Activated naive CD8-positive, alpha-beta T cell treated with anti-CD3 and anti-CD28 coated beads, Interleukin-2, amount 50 U/mL, for 24 hours (primary cell): ENCODE measurements around the gene KCNE4.

Experiments
- ATAC-seq: fragments of 150-1000 bp; cut with Tn5 transposase; one replicate; pipeline ENCODE4 v1.10.0; 2021
- DNase-seq: peaks from one replicate; pipeline ENCODE4 v3.0.0; 2021
- H3K27ac Mint-ChIP-seq: one replicate; pipeline ENCODE4 v1.8.0; 2021; ENCODE audit warnings: mild to moderate bottlenecking, mixed read lengths
- H3K27me3 Mint-ChIP-seq: one replicate; pipeline ENCODE4 v1.8.0; 2021; ENCODE audit warnings: mixed read lengths
- H3K36me3 Mint-ChIP-seq: one replicate; pipeline ENCODE4 v1.8.0; 2021; ENCODE audit warnings: low read depth, mixed read lengths
- H3K4me1 Mint-ChIP-seq: one replicate; pipeline ENCODE4 v1.8.0; 2021; ENCODE audit warnings: mixed read lengths
- H3K4me3 Mint-ChIP-seq: one replicate; pipeline ENCODE4 v1.8.0; 2021; ENCODE audit warnings: mild to moderate bottlenecking, moderate library complexity, mixed read lengths
- H3K9me3 Mint-ChIP-seq: one replicate; pipeline ENCODE4 v1.8.0; 2021; ENCODE audit warnings: mixed read lengths

KCNE4 gene

GRCh38 chr2:223097888-223098383, 45.9 kb downstream of the KCNE4 start:
- H3K36me3 Mint-ChIP-seq: no peaks in the 10 kb centered on the region
- no peak overlapping the region for H3K4me3 Mint-ChIP-seq
- DNase-seq (no peak), ATAC-seq (no peak)
- H3K9me3 Mint-ChIP-seq: no peaks in the 10 kb centered on the region
- no peak overlapping the region for H3K27ac Mint-ChIP-seq
- no peaks in the 10 kb centered on the region for H3K27me3 Mint-ChIP-seq
- no peaks in the 10 kb centered on the region for H3K4me1 Mint-ChIP-seq

- ATAC-seq: no peak
- Mint-ChIP-seq H3K4me1 (no peaks in the 10 kb centered on the region), H3K4me3 (no peak overlapping the region)
Observed at GRCh38 chr2:223099561-223099960, 47.6 kb downstream of the KCNE4 start.

GRCh38 chr2:223100061-223100511, 48.1 kb downstream of the KCNE4 start:
- no peak for DNase-seq
- H3K27ac Mint-ChIP-seq: no peak overlapping the region
- H3K4me1 Mint-ChIP-seq: no peaks in the 10 kb centered on the region
- no peaks in the 10 kb centered on the region for H3K36me3 Mint-ChIP-seq
- no peaks in the 10 kb centered on the region for H3K27me3 Mint-ChIP-seq
- ATAC-seq: no peak
- H3K9me3 Mint-ChIP-seq: no peaks in the 10 kb centered on the region
- no peak overlapping the region for H3K4me3 Mint-ChIP-seq

More at GRCh38 chr2:223099561-223099960, 47.6 kb downstream of the KCNE4 start:
- Mint-ChIP-seq H3K27me3 (no peaks in the 10 kb centered on the region), H3K9me3 (no peaks in the 10 kb centered on the region), H3K27ac (no peak overlapping the region), H3K36me3 (no peaks in the 10 kb centered on the region)
- no peak for DNase-seq

GRCh38 chr2:223101340-223102039, 49.5 kb downstream of the KCNE4 start:
- ATAC-seq: no peak
- no peak overlapping the region for H3K4me3 Mint-ChIP-seq
- DNase-seq: no peak
- H3K27ac Mint-ChIP-seq: no peak overlapping the region
- no peaks in the 10 kb centered on the region for H3K4me1 Mint-ChIP-seq
- no peaks in the 10 kb centered on the region for H3K36me3 Mint-ChIP-seq
- H3K9me3 Mint-ChIP-seq: no peaks in the 10 kb centered on the region
- no peaks in the 10 kb centered on the region for H3K27me3 Mint-ChIP-seq

- Mint-ChIP-seq H3K36me3 (no peaks in the 10 kb centered on the region), H3K4me1 (no peaks in the 10 kb centered on the region), H3K9me3 (no peaks in the 10 kb centered on the region), H3K27me3 (no peaks in the 10 kb centered on the region), H3K27ac (no peak overlapping the region), H3K4me3 (no peak overlapping the region)
- ATAC-seq (no peak), DNase-seq (no peak)
Observed at GRCh38 chr2:223102040-223102400, 50.0 kb downstream of the KCNE4 start.

- H3K4me1 Mint-ChIP-seq: no peaks in the 10 kb centered on the region
- ATAC-seq: no peak
- no peak overlapping the region for H3K4me3 Mint-ChIP-seq
- H3K36me3 Mint-ChIP-seq: no peaks in the 10 kb centered on the region
- H3K9me3 Mint-ChIP-seq: no peaks in the 10 kb centered on the region
- no peak overlapping the region for H3K27ac Mint-ChIP-seq
- DNase-seq: no peak
- no peaks in the 10 kb centered on the region for H3K27me3 Mint-ChIP-seq
Observed at GRCh38 chr2:223102450-223102849, 50.5 kb downstream of the KCNE4 start.

GRCh38 chr2:223104336-223105132, 52.5 kb downstream of the KCNE4 start:
- ATAC-seq (no peak), DNase-seq (no peak)
- Mint-ChIP-seq H3K27ac (no peak overlapping the region), H3K36me3 (no peaks in the 10 kb centered on the region), H3K4me3 (no peak overlapping the region), H3K27me3 (no peaks in the 10 kb centered on the region), H3K9me3 (no peaks in the 10 kb centered on the region), H3K4me1 (no peaks in the 10 kb centered on the region)
